ENCODE results near the gene CDC73.

Gene CDC73

DNA sequence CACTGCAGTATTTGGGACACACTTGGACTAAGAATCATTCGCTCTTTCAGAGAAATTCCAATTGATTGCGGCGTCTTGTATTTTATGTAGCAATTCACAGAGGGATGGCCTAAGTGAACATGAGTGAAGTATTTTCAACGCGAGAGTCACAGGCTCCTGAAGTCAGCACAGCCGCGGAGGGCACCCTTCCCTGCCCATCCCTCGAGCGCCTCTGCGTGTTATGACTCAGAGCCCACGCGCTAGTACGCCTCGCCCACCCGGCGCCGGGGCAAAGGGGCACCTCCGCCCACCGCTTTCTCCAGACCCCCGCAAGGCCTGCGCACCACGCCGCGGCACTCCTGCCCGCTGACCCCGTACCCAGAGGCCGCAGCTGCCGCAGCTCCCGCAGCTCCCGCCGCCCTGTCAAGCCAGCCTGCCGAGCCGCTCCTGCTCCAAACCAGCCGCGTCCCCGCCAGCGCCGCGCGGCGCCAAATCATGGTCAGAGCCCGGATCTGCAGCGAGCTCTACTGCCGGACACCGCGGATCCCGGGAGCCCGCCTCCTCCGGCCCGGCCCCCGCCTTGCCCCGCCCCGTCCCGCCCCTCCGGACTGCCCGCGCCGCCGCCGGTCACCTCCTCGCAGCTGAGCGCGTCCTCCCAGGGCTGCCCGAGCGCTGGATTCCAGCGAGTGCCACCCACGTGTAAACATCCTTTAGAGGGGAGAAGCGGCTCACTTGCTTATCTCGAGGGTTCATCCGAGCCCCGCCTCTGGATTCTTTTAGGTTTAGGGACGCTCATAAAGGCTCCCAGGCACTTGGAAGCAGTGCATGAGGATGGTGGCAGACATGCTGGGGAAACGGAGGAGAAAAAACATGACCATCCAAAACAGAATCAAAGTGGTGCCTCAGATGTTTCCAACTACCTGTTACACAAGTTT is 16.7 kb upstream of the CDC73 start, which contains the start of gene GLRX2:
GLRX2 (minus strand) TSS at position 508 of the 914 bp plus-strand sequence; CDS start at position 476, 32 bp downstream.
- in situ Hi-C loops (cut with MboI; ENCODE audit: low sequenced_read_pairs, unreplicated experiment): loop anchor here (25.0 kb wide), 1 partner anchor 293 kb away; the partner anchor contains the start of gene RGS2
- TF ChIP-seq, protein P1, sequence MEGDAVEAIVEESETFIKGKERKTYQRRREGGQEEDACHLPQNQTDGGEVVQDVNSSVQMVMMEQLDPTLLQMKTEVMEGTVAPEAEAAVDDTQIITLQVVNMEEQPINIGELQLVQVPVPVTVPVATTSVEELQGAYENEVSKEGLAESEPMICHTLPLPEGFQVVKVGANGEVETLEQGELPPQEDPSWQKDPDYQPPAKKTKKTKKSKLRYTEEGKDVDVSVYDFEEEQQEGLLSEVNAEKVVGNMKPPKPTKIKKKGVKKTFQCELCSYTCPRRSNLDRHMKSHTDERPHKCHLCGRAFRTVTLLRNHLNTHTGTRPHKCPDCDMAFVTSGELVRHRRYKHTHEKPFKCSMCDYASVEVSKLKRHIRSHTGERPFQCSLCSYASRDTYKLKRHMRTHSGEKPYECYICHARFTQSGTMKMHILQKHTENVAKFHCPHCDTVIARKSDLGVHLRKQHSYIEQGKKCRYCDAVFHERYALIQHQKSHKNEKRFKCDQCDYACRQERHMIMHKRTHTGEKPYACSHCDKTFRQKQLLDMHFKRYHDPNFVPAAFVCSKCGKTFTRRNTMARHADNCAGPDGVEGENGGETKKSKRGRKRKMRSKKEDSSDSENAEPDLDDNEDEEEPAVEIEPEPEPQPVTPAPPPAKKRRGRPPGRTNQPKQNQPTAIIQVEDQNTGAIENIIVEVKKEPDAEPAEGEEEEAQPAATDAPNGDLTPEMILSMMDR (IDR thresholded peaks at IDR 0.05; ENCODE audit: borderline replicate concordance, control extremely low read depth, extremely low read depth, insufficient read depth, missing control alignments): no peak
- peak; percentile 96 for DNase-seq (ENCODE audit: low spot score)

DNA sequence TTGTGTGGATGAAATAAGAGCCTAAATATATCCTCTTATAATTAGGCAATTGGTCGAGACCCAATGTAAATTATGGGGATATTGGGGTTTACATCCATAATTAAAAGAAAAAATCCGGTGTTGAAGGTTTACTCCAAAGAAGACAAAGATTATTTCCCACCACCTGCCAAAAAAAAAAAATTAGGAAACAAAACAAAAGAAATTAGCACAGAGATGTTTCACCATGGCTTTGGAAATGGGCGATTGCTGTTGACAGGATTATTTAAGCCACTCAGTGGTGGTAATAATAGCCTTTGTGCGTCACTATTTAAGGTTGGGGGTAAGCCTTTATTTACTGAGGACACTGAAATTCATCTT is 16.0 kb upstream of the CDC73 start:
- DNase-seq (ENCODE audit: low spot score): peak; percentile 36
- in situ Hi-C loops (cut with MboI; ENCODE audit: low sequenced_read_pairs, unreplicated experiment): loop anchor here (25.0 kb wide), 1 partner anchor 293 kb away; the partner anchor contains the start of gene RGS2
- TF ChIP-seq, protein P1 (IDR thresholded peaks at IDR 0.05; ENCODE audit: borderline replicate concordance, control extremely low read depth, extremely low read depth, insufficient read depth, missing control alignments): no peak

DNA sequence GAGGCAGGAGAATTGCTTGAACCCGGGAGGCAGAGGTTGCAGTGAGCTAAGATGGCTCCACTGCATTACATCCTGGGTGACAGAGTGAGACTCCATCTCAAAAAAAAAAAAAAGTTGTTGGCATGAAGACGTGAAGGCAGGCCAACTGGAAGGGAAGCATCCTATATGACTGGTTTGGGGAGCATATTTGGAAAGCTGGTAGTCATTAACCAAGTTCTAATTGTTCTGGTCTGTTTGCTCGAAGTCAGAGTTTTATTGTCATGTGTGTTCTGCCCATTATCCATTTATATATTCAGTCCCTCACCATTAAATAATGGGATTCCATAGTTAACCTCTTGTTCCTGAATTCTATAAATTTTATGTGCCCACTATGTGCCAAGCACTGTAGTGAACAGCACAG is 13.4 kb upstream of the CDC73 start:
- DNase-seq (ENCODE audit: low spot score): no peak
- in situ Hi-C loops (cut with MboI; ENCODE audit: low sequenced_read_pairs, unreplicated experiment): loop anchor here (25.0 kb wide), 1 partner anchor 296 kb away; the partner anchor contains the start of gene RGS2
- TF ChIP-seq, protein P1 (IDR thresholded peaks at IDR 0.05; ENCODE audit: borderline replicate concordance, control extremely low read depth, extremely low read depth, insufficient read depth, missing control alignments): no peak

DNA sequence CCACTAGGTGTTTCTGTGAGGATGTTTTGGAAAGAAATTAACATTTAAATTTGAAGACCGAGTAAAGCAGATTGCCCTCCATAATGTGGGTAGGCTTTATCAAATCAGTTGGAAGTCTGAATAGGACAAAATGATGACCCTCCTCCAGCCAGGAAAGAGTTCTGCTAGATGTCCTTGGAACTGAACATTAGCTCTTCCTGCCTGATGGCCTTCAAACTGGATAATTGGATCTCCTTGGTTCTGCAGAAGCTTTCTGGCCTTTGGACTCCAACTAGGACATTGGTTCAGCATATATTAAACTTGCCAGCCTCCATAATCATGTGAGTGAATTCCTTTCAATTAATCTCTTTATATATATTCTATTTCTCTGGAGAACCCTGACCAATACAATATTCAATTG is 12.2 kb upstream of the CDC73 start:
- TF ChIP-seq, protein P1 (IDR thresholded peaks at IDR 0.05; ENCODE audit: borderline replicate concordance, control extremely low read depth, extremely low read depth, insufficient read depth, missing control alignments): no peak
- no peak for DNase-seq (ENCODE audit: low spot score)
- in situ Hi-C loops (cut with MboI; ENCODE audit: low sequenced_read_pairs, unreplicated experiment): loop anchor here (25.0 kb wide), 1 partner anchor 297 kb away; the partner anchor contains the start of gene RGS2

DNA sequence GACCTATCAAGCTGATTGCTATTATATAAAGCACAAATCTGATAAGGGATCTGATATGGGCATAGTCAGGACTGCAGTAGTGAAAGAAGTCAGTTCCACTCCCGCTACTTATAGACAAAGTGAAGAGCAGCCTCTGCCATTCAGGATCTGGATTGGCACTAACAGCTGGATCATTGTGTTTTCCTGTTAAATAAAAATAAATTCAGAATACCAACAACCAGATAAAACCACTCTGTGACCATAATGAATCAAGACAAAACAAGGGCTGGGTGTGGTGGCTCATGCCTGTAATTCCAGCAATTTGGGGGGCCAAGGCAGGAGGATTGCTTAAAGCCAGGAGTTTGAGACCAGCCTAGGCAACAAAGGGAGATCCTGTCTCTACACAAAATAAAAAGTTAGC is 11.6 kb upstream of the CDC73 start:
- in situ Hi-C loops (cut with MboI; ENCODE audit: low sequenced_read_pairs, unreplicated experiment): loop anchor here (25.0 kb wide), 1 partner anchor 298 kb away; the partner anchor contains the start of gene RGS2
- no peak for DNase-seq (ENCODE audit: low spot score)
- TF ChIP-seq, protein P1 (IDR thresholded peaks at IDR 0.05; ENCODE audit: borderline replicate concordance, control extremely low read depth, extremely low read depth, insufficient read depth, missing control alignments): no peak

DNA sequence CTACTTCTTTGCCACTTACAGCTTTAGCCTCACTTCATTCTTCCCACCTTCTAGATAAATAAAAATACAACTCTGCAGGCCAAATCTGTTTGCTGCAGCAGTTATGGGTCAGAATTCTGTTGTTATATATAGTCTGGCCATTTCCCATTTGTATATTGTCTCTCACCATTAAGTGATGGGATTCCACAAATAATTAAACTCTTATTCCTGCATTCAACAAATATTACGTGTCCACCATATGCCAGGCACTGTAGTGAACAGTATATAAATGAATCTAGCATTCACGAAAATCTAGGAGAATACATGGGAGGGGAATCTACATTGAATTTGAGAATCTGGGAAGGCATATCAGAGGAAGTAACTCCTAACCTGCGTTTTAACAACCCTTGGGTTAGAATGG is 11.0 kb upstream of the CDC73 start:
- in situ Hi-C loops (cut with MboI; ENCODE audit: low sequenced_read_pairs, unreplicated experiment): loop anchor here (25.0 kb wide), 1 partner anchor 299 kb away; the partner anchor contains the start of gene RGS2
- no peak for DNase-seq (ENCODE audit: low spot score)
- TF ChIP-seq, protein P1 (IDR thresholded peaks at IDR 0.05; ENCODE audit: borderline replicate concordance, control extremely low read depth, extremely low read depth, insufficient read depth, missing control alignments): no peak

All from GM13976 (cell line).